Stromal cell of bone marrow (primary cell): ENCODE results near the gene ZIC5.

Experiments
- DNase-seq: peaks from one replicate; pipeline ENCODE4 v3.0.0-alpha.2; 2012; ENCODE audit warnings: low read depth

Gene ZIC5

GRCh38 chr13:99975626-99976025 lies 4.1 kb upstream of the ZIC5 start:
- DNase-seq, result no peak

GRCh38 chr13:99974939-99975561 lies 3.5 kb upstream of the ZIC5 start:
- no peak for DNase-seq

GRCh38 chr13:99974296-99974938 lies 2.9 kb upstream of the ZIC5 start:
- no peak for DNase-seq

GRCh38 chr13:99973808-99974185 lies 2.2 kb upstream of the ZIC5 start:
- DNase-seq, result no peak

GRCh38 chr13:99973163-99973807 lies 1.7 kb upstream of the ZIC5 start:
- no peak for DNase-seq

- DNase-seq, result no peak
Observed at GRCh38 chr13:99972190-99972731, 694 bp upstream of the ZIC5 start.

GRCh38 chr13:99970651-99971575 lies 654 bp downstream of the ZIC5 start:
- no peak for DNase-seq

- no peak for DNase-seq
Observed at GRCh38 chr13:99969919-99970650, 1.5 kb downstream of the ZIC5 start.

GRCh38 chr13:99969453-99969918 lies 2.1 kb downstream of the ZIC5 start:
- no peak for DNase-seq

GRCh38 chr13:99968521-99969452 lies 2.8 kb downstream of the ZIC5 start:
- no peak for DNase-seq

GRCh38 chr13:99967869-99968520 lies 3.6 kb downstream of the ZIC5 start:
- no peak for DNase-seq

GRCh38 chr13:99967498-99967868 lies 4.1 kb downstream of the ZIC5 start:
- DNase-seq, result no peak

GRCh38 chr13:99966064-99966805 lies 5.3 kb downstream of the ZIC5 start:
- no peak for DNase-seq

GRCh38 chr13:99965329-99966000 lies 6.1 kb downstream of the ZIC5 start:
- no peak for DNase-seq

GRCh38 chr13:99963816-99964339 lies 7.7 kb downstream of the ZIC5 start:
- no peak for DNase-seq

GRCh38 chr13:99962242-99962641 lies 9.3 kb downstream of the ZIC5 start:
- DNase-seq, result no peak

- DNase-seq, result no peak
Observed at GRCh38 chr13:99961636-99962035, 9.9 kb downstream of the ZIC5 start.

- no peak for DNase-seq
Observed at GRCh38 chr13:99960663-99961311, 10.8 kb downstream of the ZIC5 start.
